DOHH2 (cell line): ENCODE results near the gene INSR.
"Not testable (repeated sequence)": the region's sequence is repeated elsewhere in the genome, so short reads cannot be mapped to it uniquely, and the experiment has no call there.

Experiments
- EZH2phosphoT487 ChIP-seq: fragments of 200-600 bp; sonication (generic); IDR thresholded peaks from 2 replicates; pipeline ENCODE4 v1.6.1; 2017; ENCODE audit warnings: borderline replicate concordance, mild to moderate bottlenecking, antibody characterized with exemption, low read length, moderate library complexity, mixed read lengths
- TF ChIP-seq, protein P1 (sequence below): fragments of 200-600 bp; sonication (generic); IDR thresholded peaks from one replicate; pipeline ENCODE4 v1.5.1; 2014; ENCODE audit warnings: antibody characterized with exemption, mild to moderate bottlenecking, low read depth, low read length; ENCODE audit not compliant: poor library complexity, severe bottlenecking

GRCh38 chr19:7308327-7308726, 14.1 kb upstream of the INSR start:
- TF ChIP-seq, protein P1, sequence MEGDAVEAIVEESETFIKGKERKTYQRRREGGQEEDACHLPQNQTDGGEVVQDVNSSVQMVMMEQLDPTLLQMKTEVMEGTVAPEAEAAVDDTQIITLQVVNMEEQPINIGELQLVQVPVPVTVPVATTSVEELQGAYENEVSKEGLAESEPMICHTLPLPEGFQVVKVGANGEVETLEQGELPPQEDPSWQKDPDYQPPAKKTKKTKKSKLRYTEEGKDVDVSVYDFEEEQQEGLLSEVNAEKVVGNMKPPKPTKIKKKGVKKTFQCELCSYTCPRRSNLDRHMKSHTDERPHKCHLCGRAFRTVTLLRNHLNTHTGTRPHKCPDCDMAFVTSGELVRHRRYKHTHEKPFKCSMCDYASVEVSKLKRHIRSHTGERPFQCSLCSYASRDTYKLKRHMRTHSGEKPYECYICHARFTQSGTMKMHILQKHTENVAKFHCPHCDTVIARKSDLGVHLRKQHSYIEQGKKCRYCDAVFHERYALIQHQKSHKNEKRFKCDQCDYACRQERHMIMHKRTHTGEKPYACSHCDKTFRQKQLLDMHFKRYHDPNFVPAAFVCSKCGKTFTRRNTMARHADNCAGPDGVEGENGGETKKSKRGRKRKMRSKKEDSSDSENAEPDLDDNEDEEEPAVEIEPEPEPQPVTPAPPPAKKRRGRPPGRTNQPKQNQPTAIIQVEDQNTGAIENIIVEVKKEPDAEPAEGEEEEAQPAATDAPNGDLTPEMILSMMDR, result not testable (repeated sequence)
- not testable (repeated sequence) for TF ChIP-seq EZH2phosphoT487
